Ovary (tissue), 3 donors: ENCODE data around the gene IL31.

Source experiments
- CTCF ChIP-seq, 3 donors: fragments of 450-650 bp in 2 of 3; fragments of 200-600 bp in 1 of 3; IDR thresholded peaks; one replicate each; pipeline versions ENCODE4 v1.5.1 to v1.8.0; 2016 to 2022; ENCODE audit warnings: antibody characterized with exemption in 3 of 3, mild to moderate bottlenecking in 1 of 3
- EP300 ChIP-seq: sonication (generic); formaldehyde crosslinking; IDR thresholded peaks from one replicate; pipeline ENCODE4 v1.6.1; 2017; ENCODE audit warnings: antibody characterized with exemption
- POLR2A ChIP-seq: fragments of 450-650 bp; IDR thresholded peaks from one replicate; pipeline ENCODE4 v1.6.1; 2017; ENCODE audit warnings: antibody characterized with exemption, mild to moderate bottlenecking, moderate library complexity
- donor health status: DM: no; HTN: no; CAD: no.

- no peak for TF ChIP-seq CTCF (IDR thresholded peaks at IDR 0.05)
- no peak for TF ChIP-seq EP300
- TF ChIP-seq POLR2A, result no peak
These were observed 31.2 kb downstream of the IL31 start for GRCh38 chr12:122142857-122143256.
